ENCODE data around the gene PRICKLE3. TPM values are rescaled to one million over a fixed set of nuclear protein-coding genes. Genes with fewer than 3 reads are reported as not detected.

PRICKLE3 gene
- total and polyA plus RNA-seq, 2 of the 4 experiments (the other 2 are of a cell fraction) = 3.4 to 6.4 TPM

- no peaks in the 10 kb centered on the region for H3K9me1 ChIP-seq (ENCODE audit: insufficient read depth, low read length)
- H4K5ac ChIP-seq (ENCODE audit: low read depth, low read length) = no peak overlapping the region
- H2AFZ ChIP-seq (replicated peaks; ENCODE audit: low read length, poor library complexity) = peak overlapping the region; percentile 78
- dilution Hi-C loops (cut with HindIII; ENCODE audit: low sequenced_read_pairs, unreplicated experiment) (no loop called here), in situ Hi-C loops (cut with MboI; ENCODE audit: low sequenced_read_pairs) (no loop called here), intact Hi-C loops (cut with micrococcal nuclease) (no loop called here)
- BruUV-seq (replicated peaks) = no TSS peak
- no peak overlapping the region for H4K8ac ChIP-seq (ENCODE audit: low read depth in 2 of 2, low read length in 2 of 2)
- H3K36me3 ChIP-seq (ENCODE audit: control insufficient read depth, insufficient read depth, low read length) = no peaks in the 10 kb centered on the region
- no peak overlapping the region for H4K91ac ChIP-seq (ENCODE audit: insufficient read depth, low read depth, low read length)
- no peak overlapping the region for H2BK15ac ChIP-seq (ENCODE audit: low read depth, low read length)
- H3K18ac ChIP-seq (ENCODE audit: low read depth, low read length) = no peak overlapping the region
- no peak overlapping the region; the same call in 1 of the 2 replicates for H3K4me2 ChIP-seq (ENCODE audit: low read depth, low read length)
- no peak overlapping the region for H3K56ac ChIP-seq (ENCODE audit: extremely low read depth, insufficient read depth, low read length)
- no peak overlapping the region for H3K4ac ChIP-seq (ENCODE audit: low read depth, low read length)
- no peak for ATAC-seq (ENCODE audit: low read depth)
- ChIA-PET CTCF (no interaction called here), POLR2A (ENCODE audit: unreplicated experiment) (no interaction called here)
- H3K9ac ChIP-seq (ENCODE audit: low read depth, low read length) = no peak overlapping the region
- H2AK5ac ChIP-seq (ENCODE audit: low read depth, low read length) = no peak overlapping the region
- H3K79me1 ChIP-seq (ENCODE audit: low read depth in 1 of 2, low read length in 2 of 2) = no peaks in the 10 kb centered on the region
- H3K9me3 ChIP-seq (ENCODE audit: control insufficient read depth, insufficient read depth, low read length) = peaks cover 3% of the 10 kb centered on the region; the same call in 1 of the 2 replicates
- DNase-seq = no peak
- no peak overlapping the region for H3K27ac ChIP-seq (ENCODE audit: insufficient read depth, low read length)
- H3K4me1 ChIP-seq (ENCODE audit: control insufficient read depth, insufficient read depth, low read length) = no peaks in the 10 kb centered on the region
- H4K20me1 ChIP-seq (ENCODE audit: insufficient read depth, low read length) = no peaks in the 10 kb centered on the region
- H2AK9ac ChIP-seq (replicated peaks; ENCODE audit: low read depth, low read length, poor library complexity) = no peak overlapping the region
- H2BK5ac ChIP-seq (ENCODE audit: low read depth, low read length, poor library complexity, severe bottlenecking) = no peak overlapping the region
- WGBS, 2 experiments (ENCODE audit: extremely low coverage in 2 of 2, insufficient read length in 1 of 2) = 55% methylated on average over 18 of the region's 44 CpGs; no CpG with 5 or more reads in 1 of the 2 experiments
- no peaks in the 10 kb centered on the region; the same call in 1 of the 2 replicates for H3K27me3 ChIP-seq (ENCODE audit: control insufficient read depth, insufficient read depth, low read length)
- H3K23ac ChIP-seq (ENCODE audit: low read depth, low read length) = no peak overlapping the region
- H3K14ac ChIP-seq (replicated peaks; ENCODE audit: low read depth, low read length) = no peak overlapping the region
- no peak overlapping the region for H2BK20ac ChIP-seq (ENCODE audit: low read depth, low read length)
- no peak overlapping the region for H3K4me3 ChIP-seq (ENCODE audit: insufficient read depth, low read depth, low read length)
- no peak overlapping the region for H2BK120ac ChIP-seq (ENCODE audit: low read depth, low read length)
- TF ChIP-seq MAFK (IDR thresholded peaks at IDR 0.05; ENCODE audit: low read depth, low read length) = no peak
- no peak for TF ChIP-seq BHLHE40 (IDR thresholded peaks at IDR 0.05; ENCODE audit: low read depth, low read length)
- TF ChIP-seq ELK1 (IDR thresholded peaks at IDR 0.05; ENCODE audit: borderline replicate concordance, low read depth, low read length) = no peak
- TF ChIP-seq FOS (IDR thresholded peaks at IDR 0.05; ENCODE audit: low read depth, low read length) = no peak
- TF ChIP-seq CTCF (conservative IDR thresholded peaks at IDR 0.05; ENCODE audit: low read depth, low read length) = no peak
- no peak for TF ChIP-seq SMC3 (IDR thresholded peaks at IDR 0.05; ENCODE audit: low read depth, low read length)
- TF ChIP-seq RFX5 (IDR thresholded peaks at IDR 0.05; ENCODE audit: low read depth, low read length) = no peak
- TF ChIP-seq CHD1 (IDR thresholded peaks at IDR 0.05; ENCODE audit: low read depth, low read length) = no peak
- TF ChIP-seq POLR2A (IDR thresholded peaks at IDR 0.05; ENCODE audit: low read depth, low read length) = no peak
- no peak for TF ChIP-seq MXI1 (IDR thresholded peaks at IDR 0.05; ENCODE audit: borderline replicate concordance, low read depth, low read length)
- no peak for TF ChIP-seq USF2 (IDR thresholded peaks at IDR 0.05; ENCODE audit: low read depth, low read length)
- no peak for TF ChIP-seq RAD21 (IDR thresholded peaks at IDR 0.05; ENCODE audit: low read length)
- TF ChIP-seq CEBPB (IDR thresholded peaks at IDR 0.05; ENCODE audit: low read depth, low read length) = no peak
- no peak for TF ChIP-seq RCOR1 (IDR thresholded peaks at IDR 0.05; ENCODE audit: insufficient replicate concordance, low read length)
- TF ChIP-seq NFE2L2 (IDR thresholded peaks at IDR 0.05; ENCODE audit: low read depth, low read length) = no peak
- no peak for TF ChIP-seq MAZ (IDR thresholded peaks at IDR 0.05; ENCODE audit: borderline replicate concordance, low read depth, low read length)
Observed at GRCh38 chrX:49230500-49231232, 44.5 kb upstream of the PRICKLE3 start.
